NCI-H2029 (cell line): Measurements from ENCODE around the gene SPTB.
A peak's percentile ranks its signal among the peaks of the same experiment; 100 is the strongest.

ENCODE experiments used
- DNase-seq: peaks from one replicate; lab custom pipeline; 2025; lab: John Stamatoyannopoulos, UW

Gene SPTB

DNA sequence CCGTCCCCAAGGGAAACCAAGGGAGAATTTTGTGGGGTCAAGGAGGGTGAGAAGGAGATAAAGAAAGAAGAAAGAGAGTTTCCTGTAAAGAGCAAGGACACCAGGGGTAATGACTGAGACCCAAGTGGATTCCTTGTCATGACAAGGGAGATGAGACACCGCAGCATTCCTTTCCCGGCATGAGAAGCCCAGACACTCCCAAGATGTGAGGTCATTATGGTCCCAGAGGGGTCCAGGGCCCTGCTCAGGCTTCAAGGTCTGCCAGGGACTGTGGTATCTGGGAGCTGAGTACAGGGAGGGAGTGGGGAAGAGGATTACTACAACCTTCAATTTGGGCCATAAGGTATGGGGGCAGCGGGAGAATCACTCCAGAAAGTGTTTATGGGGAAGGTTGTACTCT, 58.1 kb downstream of the SPTB start:
- no peak for DNase-seq

DNA sequence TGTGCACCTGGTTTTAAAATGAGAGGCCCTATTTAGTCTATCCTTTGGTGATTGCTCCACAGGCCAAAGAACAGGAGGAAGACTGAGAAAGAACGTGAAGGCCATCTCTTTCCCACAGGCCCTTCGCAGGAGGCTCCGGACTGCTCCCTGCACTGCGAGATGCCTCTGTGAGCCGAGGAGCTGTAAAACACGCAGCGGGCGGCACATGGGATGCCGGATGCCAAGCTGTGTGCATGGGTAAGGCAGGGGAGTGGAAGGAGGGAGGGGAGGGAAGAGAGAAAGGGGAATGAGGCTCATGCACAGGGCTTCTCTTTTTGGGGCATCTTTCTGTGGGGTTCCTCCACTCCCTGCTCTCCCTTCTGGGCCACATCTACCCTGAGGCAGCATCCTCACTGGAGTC, 61.6 kb downstream of the SPTB start:
- no peak for DNase-seq

DNA sequence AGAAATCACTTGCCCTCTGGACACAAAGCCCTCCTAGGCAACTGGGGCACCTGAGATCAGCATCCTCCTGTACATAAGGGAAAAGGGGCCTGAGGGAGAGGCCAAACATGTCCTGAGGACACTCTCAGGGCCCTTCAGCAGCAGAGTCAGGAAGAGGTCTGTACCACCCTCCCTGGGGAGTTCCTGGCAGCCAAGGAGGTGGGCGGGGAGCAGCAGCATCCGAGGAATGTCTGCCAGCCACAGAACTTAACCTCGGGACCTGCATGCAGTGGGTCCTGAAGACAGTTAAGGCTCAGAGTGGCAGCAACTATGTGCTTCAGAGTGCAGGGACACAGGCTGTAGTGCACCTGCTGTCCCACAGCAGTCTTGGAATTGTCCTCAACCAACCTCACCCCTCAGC, 62.1 kb downstream of the SPTB start:
- DNase-seq, result no peak

DNA sequence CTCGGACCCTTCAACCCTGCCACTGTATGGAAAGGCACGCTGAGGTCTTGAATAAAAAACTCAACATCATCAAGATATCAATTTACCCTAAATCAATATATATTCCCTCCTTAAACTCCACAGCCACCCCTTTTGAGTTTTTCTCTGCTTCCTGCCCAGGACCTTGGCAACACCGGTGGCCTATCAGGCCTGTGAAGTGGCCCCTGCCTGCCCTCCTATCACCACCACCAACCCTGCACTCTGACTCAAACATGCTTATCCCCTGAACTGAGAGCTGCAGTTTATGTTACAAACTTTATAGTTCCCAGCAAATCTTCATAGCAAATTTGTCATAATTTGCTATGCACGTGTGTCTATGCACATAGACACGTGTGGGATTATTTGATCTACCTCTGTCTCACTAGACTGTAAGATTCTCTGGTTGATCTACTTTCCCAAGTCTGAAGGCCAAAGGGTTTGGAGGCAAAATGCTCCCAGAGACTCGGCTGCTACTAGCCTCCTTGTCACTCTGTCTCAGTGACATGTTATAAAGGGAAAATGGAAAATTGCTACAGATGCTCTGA, 63.4 kb downstream of the SPTB start:
- DNase-seq, result no peak

DNA sequence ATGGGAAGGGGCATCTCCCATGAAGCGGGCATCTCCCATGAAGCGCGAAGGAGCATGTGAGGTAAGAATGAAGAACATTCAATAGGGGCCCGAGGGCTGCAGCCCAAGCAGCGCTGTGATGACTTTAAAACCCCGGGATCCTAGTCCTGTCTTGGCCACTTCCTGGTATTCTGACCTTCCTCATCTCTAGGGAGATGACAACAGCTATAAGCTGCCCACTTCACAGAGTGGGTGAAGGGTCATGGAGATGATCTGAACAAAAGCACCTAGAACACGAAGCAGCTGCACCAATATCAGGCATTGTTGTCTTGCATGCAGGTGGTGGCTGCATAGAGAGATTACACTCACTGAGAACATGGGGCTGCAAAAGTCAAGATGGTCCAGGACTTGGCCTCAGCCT, 64.5 kb downstream of the SPTB start:
- DNase-seq, result peak; percentile 83

DNA sequence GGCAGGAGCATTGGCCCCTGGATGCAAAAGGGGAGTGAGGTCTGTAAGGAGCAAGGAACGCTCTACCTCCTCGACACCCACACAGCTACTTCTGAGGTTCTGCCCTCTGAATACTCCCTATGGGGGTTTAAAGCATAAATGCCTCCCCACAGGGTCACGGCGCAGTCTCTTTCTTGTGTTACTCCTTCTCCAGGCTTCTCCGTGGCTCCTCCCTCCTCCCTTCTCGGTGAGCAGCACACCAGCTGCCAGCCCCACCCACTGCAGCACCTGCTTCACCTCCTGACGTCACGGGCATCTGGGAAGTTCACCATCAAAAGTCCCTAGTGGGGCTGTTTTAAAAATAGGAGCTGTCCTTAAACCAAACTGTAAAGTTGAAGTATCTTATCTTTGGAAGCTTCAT, 67.3 kb downstream of the SPTB start:
- peak; percentile 74 for DNase-seq

DNA sequence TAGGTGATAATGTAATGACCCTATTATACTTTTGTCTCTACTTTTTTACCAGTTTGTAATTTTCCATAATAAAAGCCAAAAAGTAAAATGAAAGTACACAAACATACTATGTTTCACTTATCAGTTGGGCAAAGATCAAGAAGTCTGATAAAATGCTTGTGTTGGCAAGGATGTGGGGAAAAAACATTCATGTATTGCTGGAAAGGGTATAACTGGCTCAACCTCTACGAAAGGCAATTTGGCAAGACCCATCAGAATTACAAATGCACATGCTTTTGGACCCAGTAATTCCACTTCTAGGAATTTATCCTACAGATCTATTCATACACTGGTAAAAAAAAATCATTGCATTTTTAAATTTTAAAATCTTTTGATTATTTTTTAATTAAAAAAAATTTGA, 68.0 kb downstream of the SPTB start:
- no peak for DNase-seq

DNA sequence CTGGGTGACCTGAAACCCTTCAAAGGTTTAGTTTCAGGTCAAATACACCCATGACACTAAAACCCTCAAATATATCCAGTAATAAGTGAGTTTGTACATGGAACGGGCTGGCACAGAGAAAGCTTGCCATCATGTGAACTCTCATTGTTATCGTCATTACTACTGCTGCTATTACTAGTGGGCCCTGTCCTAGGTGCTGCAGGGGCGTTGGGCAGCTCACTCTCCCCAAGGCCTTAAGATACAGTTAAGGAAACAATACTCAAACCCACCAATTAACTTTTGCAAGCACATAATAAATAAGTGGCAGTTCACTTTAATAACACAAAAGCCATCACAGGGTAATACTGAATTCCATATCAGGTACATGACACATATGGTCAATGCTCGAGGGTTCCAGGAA, 71.3 kb downstream of the SPTB start:
- DNase-seq, result no peak

DNA sequence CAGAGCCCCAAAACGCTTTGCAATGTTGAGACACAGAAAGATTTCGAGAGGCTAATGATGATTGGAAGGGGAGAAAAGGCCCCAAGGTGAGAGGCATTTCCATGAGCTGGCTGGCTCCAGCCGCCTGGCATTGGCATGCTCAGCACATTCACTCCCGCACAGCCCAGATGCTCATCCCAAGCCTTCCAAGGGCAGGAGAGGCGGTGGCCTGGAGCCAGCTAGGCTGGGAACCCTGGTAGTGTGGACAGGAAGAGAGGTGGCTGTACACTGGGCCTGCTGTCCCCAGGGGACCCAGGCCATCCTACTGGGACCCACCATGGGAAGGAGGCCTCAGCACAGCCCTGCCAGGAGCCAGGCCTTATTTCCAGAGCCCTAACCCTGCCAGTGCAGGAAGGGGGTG, 72.2 kb downstream of the SPTB start:
- peak; percentile 52 for DNase-seq

DNA sequence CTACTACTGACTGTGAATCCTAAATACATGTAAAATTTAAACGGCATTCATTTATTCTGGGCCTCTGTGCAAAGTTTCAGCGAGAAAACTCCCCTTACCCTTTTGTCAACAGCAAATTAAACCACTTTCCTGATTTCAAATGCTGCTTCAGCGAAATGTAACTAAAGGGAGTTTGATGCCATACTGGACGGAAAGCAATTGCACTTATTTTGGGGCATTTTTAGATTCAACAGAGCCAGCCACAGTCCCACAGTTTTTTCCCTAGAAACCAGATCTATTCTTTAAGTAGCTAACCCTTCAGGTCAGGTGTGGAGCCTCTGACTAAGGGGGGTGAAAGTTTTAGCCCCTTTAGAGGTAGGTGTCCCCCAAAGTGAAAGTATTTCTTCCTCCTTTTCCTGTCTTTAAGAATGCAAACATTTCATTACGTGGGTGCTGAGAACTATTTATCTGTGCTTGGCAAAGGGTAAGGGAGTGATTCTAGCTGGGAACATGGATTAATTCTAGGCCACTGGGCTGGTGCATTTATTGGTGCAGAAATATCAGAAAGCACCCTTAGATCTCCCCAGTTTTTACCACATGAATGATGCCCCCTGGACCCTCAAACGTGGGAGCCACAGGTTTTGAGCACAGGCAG, 72.7 kb downstream of the SPTB start:
- no peak for DNase-seq

DNA sequence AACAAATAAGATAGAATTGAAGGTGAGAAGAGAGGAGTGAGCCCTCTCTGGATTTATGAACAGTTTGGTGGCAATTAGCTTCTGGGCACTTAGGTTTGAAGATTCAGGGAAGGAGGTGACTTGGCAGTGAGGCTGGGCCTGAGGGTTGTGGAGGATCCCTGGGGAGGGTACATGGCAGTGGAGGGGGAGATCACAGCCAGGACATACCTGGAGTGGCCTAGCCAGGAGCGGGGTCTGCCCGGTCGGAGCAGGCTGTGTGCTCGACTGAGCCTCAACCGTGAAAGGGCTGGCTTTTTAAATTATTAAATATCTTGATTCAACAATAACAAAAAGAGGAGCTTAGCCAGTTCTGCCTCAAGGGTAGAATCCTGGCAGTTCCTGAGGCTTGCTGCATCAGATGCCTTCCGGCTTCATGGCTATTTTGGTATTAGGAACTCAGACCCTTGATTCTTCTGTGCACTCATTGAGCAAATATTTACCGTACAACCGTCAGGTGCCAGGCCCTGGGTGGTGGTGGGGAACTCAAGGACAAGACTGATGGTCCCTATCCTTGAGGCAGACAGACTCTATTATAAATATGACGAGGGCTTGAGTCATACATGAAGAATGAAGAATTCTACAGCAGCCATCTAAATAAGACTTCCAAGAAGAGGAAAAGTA, 73.4 kb downstream of the SPTB start:
- DNase-seq, result peak; percentile 86

DNA sequence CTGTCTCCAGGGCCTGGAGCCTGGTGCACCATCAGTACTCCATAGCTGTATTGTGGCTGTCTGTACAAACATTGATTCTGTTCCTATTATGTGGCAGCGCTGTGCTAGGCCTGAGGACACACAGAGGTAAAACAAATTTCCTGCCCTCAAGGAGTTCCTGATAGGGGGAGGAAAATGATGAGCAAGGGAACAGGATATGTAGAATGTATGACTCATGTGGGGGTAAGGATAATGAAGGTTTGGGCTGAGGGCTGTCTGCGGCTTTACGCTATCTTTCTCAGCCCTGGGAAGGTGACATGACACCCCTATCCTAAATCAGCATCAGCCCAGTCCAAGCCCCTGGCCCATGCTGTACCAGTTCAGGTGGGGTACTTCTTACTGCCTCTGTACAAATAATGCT, 74.1 kb downstream of the SPTB start:
- DNase-seq, result peak; percentile 84

DNA sequence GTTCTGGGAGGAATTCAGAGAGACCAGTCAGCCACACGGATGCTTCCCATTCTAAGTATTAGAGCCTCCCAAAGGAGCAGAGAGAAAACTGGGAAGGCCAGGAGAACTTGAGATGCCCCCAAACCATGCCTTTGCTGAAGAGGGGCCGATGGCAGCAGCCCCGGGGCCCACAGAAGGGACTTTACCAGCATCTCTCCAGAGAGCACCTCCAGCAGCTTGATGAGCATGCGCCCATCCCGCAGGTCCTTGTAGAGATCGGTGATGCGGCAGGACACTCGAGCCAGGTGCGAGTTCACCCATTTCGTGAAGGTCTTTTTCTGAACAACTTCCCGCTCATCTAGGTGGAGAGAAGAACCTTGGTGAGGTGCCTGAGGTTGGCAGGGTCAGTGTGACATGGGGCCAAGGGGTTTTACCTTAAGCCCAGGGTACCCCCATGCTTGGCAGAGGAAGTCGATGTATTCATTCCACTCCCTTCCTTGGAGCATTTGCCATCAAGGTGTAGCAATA, 74.9 kb downstream of the SPTB start:
- no peak for DNase-seq

DNA sequence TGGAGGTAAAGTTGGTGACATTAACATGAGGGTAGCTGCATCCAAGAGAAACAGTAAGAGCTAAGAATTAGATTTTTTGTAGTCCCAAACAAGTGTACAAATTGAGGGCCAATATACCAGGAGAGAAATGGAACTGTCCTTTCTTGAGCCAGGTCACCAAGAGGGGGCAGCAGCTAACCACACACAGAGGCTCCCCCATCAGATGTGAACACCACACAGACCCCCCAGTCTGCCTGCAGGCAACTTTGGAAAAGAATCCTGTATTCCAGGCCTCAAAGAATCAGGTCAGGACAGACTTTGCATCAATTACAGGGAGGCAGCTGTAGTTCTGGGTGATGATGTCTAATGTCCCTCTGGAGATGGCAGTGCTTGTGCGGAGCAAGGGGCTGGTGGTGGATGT, 77.9 kb downstream of the SPTB start:
- no peak for DNase-seq

DNA sequence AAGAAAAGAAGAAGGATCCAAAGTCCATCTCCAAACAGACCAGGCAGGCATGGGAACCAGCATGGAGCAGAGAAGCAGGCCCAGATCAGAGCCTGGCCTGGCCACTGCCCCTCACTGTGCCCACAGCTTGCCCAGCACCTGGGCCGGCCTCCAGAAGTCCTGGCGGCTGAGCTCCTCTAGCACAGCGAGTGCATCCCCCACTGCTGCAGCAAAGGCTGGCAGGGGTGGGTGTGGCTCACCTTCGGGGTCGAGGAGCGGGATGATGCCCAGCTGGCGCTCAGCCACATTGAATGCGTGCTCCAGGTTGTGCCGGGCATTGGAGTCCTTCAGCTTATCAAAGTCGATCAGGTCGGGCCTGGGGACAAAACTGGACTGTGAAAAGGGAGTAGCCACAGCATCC, 78.7 kb downstream of the SPTB start:
- DNase-seq, result no peak

DNA sequence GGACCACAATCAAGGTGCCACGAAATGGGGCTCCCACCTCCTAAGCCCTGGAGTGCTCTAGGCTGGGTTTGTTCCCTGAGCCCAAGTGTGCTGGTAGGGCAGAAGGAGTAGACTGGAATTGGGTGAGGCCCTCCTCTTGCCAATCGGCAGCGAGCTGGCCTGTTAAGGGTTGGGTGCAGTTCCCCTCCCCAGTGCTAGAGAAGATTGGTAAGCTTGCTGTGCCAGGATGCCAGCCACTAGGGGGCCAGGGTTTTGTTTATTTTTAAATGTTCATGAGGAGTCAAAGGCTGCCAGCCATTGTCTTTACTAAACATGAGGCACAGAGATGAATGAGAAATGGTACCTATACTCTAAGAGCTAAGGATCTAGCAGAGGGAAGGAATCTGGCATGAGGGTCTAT, 79.7 kb downstream of the SPTB start:
- no peak for DNase-seq

DNA sequence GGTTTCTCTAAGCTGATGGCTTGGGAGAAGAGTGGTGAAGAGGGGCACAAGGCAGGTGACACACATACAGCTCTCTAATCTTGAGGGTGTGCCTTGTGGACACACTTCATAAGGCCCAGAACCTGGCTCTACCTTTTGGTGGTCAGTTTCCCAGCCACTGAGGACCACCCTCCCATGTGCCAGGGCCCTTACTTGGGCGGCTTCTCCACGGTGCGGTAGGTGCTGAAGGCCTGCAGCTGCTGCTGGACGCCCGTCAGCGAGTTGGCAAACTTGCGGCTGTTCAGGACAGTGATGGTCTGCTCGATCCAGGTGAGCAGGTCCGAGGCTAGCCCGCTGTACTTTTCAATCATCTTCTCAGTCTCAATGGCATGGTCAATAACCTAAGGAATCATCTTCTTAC, 80.2 kb downstream of the SPTB start:
- no peak for DNase-seq

DNA sequence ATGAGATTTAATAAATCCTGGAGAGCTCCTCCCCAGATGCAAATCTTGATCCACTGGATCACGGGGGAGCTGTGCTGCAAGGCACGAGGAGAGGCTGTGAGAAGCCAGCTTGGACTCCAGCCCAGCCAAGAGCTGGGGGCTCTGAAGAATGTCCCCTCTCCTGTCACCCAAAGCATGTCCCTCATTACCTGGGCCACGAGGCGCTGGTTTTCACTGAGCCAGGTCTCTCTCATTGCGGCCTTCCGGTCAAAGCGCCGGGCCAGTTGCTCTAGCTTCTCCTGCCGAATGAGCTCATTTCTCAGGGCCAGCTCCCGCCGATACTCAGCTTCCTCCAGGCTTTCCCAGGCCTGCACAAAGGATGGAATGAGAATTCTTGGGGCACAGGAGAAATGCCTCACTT, 83.3 kb downstream of the SPTB start:
- no peak for DNase-seq

DNA sequence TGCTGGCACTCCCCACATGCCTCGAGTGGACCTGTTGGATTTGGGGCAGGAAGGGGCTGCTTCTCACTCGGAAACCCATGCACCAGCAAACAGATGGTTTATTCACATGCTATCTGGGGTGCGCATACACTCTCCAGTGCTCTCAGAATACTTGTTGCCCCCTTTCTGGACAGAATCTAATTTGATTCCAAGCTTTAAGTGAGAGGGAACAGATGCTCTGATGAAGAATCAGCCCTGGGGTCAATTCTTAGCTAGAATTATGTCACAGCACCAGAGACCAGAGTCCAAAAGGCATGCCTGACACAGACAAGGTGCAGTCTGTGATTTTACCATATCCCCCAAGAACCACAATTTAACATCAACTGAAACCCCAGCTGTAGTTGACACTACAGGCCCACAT, 83.8 kb downstream of the SPTB start:
- DNase-seq, result no peak

DNA sequence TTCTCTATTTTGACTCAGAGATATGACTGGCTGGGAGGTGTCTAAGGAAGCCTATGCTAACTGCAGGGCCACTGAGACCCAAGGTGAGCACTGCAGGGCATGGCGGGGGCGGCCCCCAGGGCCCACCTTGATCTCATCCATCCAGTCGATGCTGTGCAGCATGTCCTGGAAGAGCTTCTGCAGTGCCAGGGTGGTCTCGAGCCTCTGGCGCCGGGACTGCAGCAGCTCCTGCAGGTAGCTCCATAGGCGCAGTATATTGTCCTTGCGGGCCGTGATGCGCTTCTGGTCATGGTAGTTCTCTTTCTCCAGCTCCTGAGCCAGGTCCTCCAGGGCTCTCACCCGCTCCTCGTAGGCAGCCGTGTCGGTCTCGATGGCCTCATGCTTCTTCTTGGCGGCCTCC, 84.5 kb downstream of the SPTB start:
- DNase-seq, result no peak

DNA sequence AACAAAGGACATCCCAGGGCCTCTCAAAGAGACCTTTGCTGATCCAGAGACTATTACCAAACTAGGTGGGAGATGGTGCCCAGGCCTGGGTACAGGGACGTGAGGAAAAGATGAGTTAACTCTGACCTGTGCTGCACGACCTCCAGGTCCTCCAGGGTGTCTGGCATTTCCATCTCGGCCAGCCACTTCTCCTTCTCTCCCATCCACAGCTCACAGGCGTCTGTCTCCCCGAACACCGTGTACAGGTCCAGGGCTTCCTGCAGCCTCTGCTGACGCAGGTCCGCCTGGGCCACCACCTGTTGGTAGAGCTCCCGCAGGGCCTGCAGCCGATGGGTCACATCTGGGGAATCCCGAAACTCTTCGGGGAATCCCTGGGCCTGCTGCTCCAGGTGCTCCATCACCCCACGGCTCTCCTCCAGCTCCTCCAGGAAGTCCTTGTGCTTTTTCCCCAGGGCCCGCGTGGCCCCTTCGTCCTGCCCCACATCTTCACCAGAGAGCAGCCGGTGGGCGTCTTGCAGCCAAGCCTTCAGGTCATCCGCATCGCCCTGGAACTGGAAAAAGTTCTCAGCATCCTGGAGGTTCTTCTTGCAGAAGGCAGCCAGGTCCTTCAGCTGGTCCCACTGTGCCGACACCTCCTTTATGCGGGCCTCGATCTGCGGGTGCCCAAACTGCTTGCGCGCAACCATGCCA, 86.7 kb downstream of the SPTB start:
- no peak for DNase-seq

DNA sequence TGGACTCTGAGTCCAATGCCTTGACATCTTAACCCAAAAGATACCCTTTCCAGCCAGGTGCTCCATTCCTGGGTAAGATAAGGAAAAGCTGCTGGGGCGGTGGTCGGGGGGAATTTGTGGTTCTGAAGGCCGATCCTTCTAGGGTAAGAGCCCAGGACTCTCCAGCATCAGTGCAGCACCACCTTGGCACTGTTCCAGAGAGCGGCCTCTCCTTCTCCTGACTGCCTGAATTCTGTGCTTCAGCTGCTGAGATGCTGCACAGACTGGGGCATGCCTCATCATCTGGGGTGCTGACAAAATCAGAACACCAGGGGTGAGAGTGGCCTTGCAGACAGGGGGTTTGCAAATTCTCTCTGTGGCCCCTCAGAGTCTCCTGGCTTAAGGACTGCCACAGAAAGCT, 87.5 kb downstream of the SPTB start:
- no peak for DNase-seq

DNA sequence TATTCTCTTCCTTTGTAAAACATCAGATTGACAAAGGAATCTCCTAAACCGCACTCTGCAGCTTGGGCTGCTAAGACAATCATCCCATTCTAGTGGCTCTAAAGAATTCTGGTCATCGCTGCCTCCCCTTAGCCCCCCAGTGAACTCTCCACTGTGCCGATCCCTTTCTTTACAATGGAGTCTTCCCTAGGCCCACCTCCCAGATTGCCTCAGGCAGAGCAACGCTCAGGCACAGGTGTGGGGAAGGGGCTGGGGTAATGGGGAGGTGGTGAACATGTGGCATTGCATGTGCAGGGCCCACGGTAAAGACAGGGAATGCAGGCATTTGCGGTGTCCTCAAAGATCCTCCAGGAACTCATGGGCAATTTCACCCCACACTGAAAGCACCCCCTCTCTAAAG, 89.2 kb downstream of the SPTB start:
- no peak for DNase-seq
